SK-N-SH (cell line): ENCODE results near the gene AUH. TPM values are rescaled to one million over a fixed set of nuclear protein-coding genes. Genes with fewer than 3 reads are reported as not detected.

Experiments
- CTCF ChIA-PET: fragments of 300-600, 350-600 bp; formaldehyde crosslinking; extraction: SDS; loops from one replicate; lab custom pipeline; 2021; lab: Yijun Ruan, JAX
- POLR2A ChIA-PET: fragments of 350-600 bp; sonication (Branson Sonifier 250); formaldehyde crosslinking; extraction: SDS; loops from one replicate; lab custom pipeline; 2020; ENCODE audit warnings: antibody characterized with exemption, inconsistent platforms; lab: Yijun Ruan, JAX
- DNase-seq: peaks from one replicate; pipeline ENCODE4 v3.0.0; 2012
- H2AFZ ChIP-seq: fragments of 200-600 bp; sonication (generic); 2 replicates; pipeline ENCODE4 v1.8.1; 2016; ENCODE audit warnings: antibody characterized with exemption, mild to moderate bottlenecking, low read depth
- H3F3A ChIP-seq: fragments of 200-600 bp; sonication (generic); replicated peaks from 2 replicates; pipeline ENCODE3; 2016; ENCODE audit warnings: antibody characterized with exemption, mild to moderate bottlenecking; ENCODE audit not compliant: insufficient read depth
- H3K27ac ChIP-seq, 2 experiments: fragments of 200-500 bp in 1 of 2; fragments of 200-600 bp in 1 of 2; sonication (Bioruptor generic) in 1 of 2; sonication (generic), shearing (Covaris generic) in 1 of 2; 2 replicates each; pipeline versions ENCODE4 v1.5.1 to v1.6.1; 2014 to 2016; ENCODE audit warnings: low read depth in 2 of 2, inconsistent platforms in 1 of 2, low read length in 1 of 2, mild to moderate bottlenecking in 1 of 2, mixed read lengths in 1 of 2
- H3K27me3 ChIP-seq: fragments of 200-600 bp; sonication (generic), shearing (Covaris generic); 2 replicates; pipeline ENCODE4 v1.6.1; 2016; ENCODE audit warnings: mixed run types; ENCODE audit not compliant: insufficient read depth
- H3K36me3 ChIP-seq, 2 experiments: fragments of 200-500 bp in 1 of 2; fragments of 200-600 bp in 1 of 2; sonication (Bioruptor generic) in 1 of 2; sonication (generic) in 1 of 2; replicated peaks in 1 of 2; 2 replicates each; pipeline versions ENCODE3 to v1.5.1; 2014 to 2016; ENCODE audit warnings: low read length in 1 of 2, mild to moderate bottlenecking in 1 of 2; ENCODE audit not compliant: insufficient read depth in 2 of 2, control insufficient read depth in 1 of 2
- H3K4me1 ChIP-seq, 2 experiments: fragments of 200-500 bp in 1 of 2; fragments of 200-600 bp in 1 of 2; sonication (Bioruptor generic) in 1 of 2; sonication (generic), shearing (Covaris generic) in 1 of 2; 2 replicates each; pipeline versions ENCODE4 v1.5.1 to v1.6.1; 2014 to 2016; ENCODE audit warnings: low read depth in 1 of 2, low read length in 1 of 2, mixed run types in 1 of 2; ENCODE audit not compliant: insufficient read depth in 2 of 2, control insufficient read depth in 1 of 2
- H3K4me2 ChIP-seq: fragments of 200-600 bp; sonication (generic), shearing (Covaris generic); 2 replicates; pipeline ENCODE4 v1.6.1; 2017; ENCODE audit warnings: mixed run types
- H3K4me3 ChIP-seq, 2 experiments: fragments of 200-500 bp in 1 of 2; fragments of 200-600 bp in 1 of 2; sonication (Bioruptor generic) in 1 of 2; sonication (generic), shearing (Covaris generic) in 1 of 2; 2 replicates each; pipeline versions ENCODE4 v1.5.1 to v1.8.1; 2014 to 2016; ENCODE audit warnings: low read depth in 2 of 2, inconsistent platforms in 1 of 2, low read length in 1 of 2, mild to moderate bottlenecking in 1 of 2, mixed read lengths in 1 of 2, moderate library complexity in 1 of 2
- H3K79me2 ChIP-seq: fragments of 200-600 bp; sonication (generic); 2 replicates; pipeline ENCODE4 v1.8.1; 2017; ENCODE audit warnings: mild to moderate bottlenecking; ENCODE audit not compliant: insufficient read depth
- H3K9ac ChIP-seq: fragments of 200-600 bp; sonication (generic); 2 replicates; pipeline ENCODE4 v1.6.1; 2017; ENCODE audit warnings: mixed run types
- H3K9me2 ChIP-seq: fragments of 200-600 bp; sonication (generic); 2 replicates; pipeline ENCODE4 v1.6.1; 2017; ENCODE audit warnings: mixed run types
- H3K9me3 ChIP-seq: fragments of 200-600 bp; sonication (generic); 2 replicates; pipeline ENCODE4 v1.6.1; 2017; ENCODE audit warnings: mixed run types, mild to moderate bottlenecking, moderate library complexity
- H4K20me1 ChIP-seq: fragments of 200-600 bp; sonication (generic); 2 replicates; pipeline ENCODE4 v1.6.1; 2017; ENCODE audit warnings: mild to moderate bottlenecking, mixed run types; ENCODE audit not compliant: insufficient read depth
- CHD2 ChIP-seq: fragments of 150-350 bp; IDR thresholded peaks from 2 replicates; pipeline ENCODE4 v1.6.1; 2018; ENCODE audit warnings: low read length; ENCODE audit not compliant: partially characterized antibody
- ELF1 ChIP-seq: IDR thresholded peaks from 2 replicates; pipeline ENCODE4 v1.4.0; 2012
- EP300 ChIP-seq, 2 experiments: IDR thresholded peaks; 2 replicates each; pipeline versions ENCODE4 v1.4.0 to v1.6.1; 2012; ENCODE audit warnings: borderline replicate concordance in 1 of 2, low read depth in 1 of 2, low read length in 1 of 2
- EZH2phosphoT487 ChIP-seq: fragments of 200-600 bp; sonication (generic); IDR thresholded peaks from 2 replicates; pipeline ENCODE4 v1.6.1; 2017; ENCODE audit warnings: low read depth, mixed run types, mild to moderate bottlenecking, antibody characterized with exemption, moderate library complexity, borderline replicate concordance
- FOXM1 ChIP-seq: IDR thresholded peaks from 2 replicates; pipeline ENCODE4 v1.4.0; 2012; ENCODE audit warnings: low read depth, mild to moderate bottlenecking
- GABPA ChIP-seq: IDR thresholded peaks from 2 replicates; pipeline ENCODE4 v1.4.0; 2012; ENCODE audit warnings: low read depth, mild to moderate bottlenecking
- GATA2 ChIP-seq: sonication (generic); formaldehyde crosslinking; IDR thresholded peaks from 2 replicates; pipeline ENCODE4 v1.5.0; 2020; ENCODE audit warnings: mild to moderate bottlenecking, missing genetic modification reagents
- JUND ChIP-seq: IDR thresholded peaks from 2 replicates; pipeline ENCODE4 v1.4.0; 2012
- MAX ChIP-seq: IDR thresholded peaks from 2 replicates; pipeline ENCODE4 v1.4.0; 2012; ENCODE audit warnings: low read depth
- NFIC ChIP-seq: IDR thresholded peaks from 2 replicates; pipeline ENCODE4 v1.4.0; 2012; ENCODE audit warnings: borderline replicate concordance
- NRF1 ChIP-seq: IDR thresholded peaks from 2 replicates; pipeline ENCODE4 v1.6.1; 2012; ENCODE audit warnings: low read depth, mild to moderate bottlenecking, low read length
- POLR2AphosphoS5 ChIP-seq: IDR thresholded peaks from 2 replicates; pipeline ENCODE4 v1.6.1; 2012; ENCODE audit warnings: low read depth, low read length
- RAD21 ChIP-seq: IDR thresholded peaks from 2 replicates; pipeline ENCODE4 v1.6.1; 2012; ENCODE audit warnings: mild to moderate bottlenecking, low read length
- RXRA ChIP-seq: IDR thresholded peaks from 2 replicates; pipeline ENCODE4 v1.4.0; 2012; ENCODE audit warnings: low read depth, mild to moderate bottlenecking, borderline replicate concordance
- TAF1 ChIP-seq: IDR thresholded peaks from 2 replicates; pipeline ENCODE4 v1.6.1; 2012; ENCODE audit warnings: low read depth, mild to moderate bottlenecking, low read length, moderate library complexity, borderline replicate concordance
- TCF12 ChIP-seq: IDR thresholded peaks from 2 replicates; pipeline ENCODE4 v1.4.0; 2012
- USF1 ChIP-seq: IDR thresholded peaks from 2 replicates; pipeline ENCODE4 v1.4.0; 2012; ENCODE audit warnings: low read depth, borderline replicate concordance
- YY1 ChIP-seq: IDR thresholded peaks from 2 replicates; pipeline ENCODE4 v1.4.0; 2012; ENCODE audit warnings: low read depth, mild to moderate bottlenecking
- ZBTB33 ChIP-seq: IDR thresholded peaks from 2 replicates; pipeline ENCODE4 v1.4.0; 2012; ENCODE audit warnings: low read depth, borderline replicate concordance
- WGBS: methylation state at CpG from one replicate; pipeline ENCODE4 v1.1.6; 2017; ENCODE audit warnings: low lambda C conversion rate; 5-methylcytosine and 5-hydroxymethylcytosine counted together
- polyA plus RNA-seq, 3 experiments: library from polyadenylated mRNA; depleted of rRNA; stranded (reverse); fragments of >200 nt; gene quantifications; 2 replicates each; pipeline ENCODE4 v1.2.3, GENCODE V29; 2012

Gene AUH
- polyA plus RNA-seq, 1 of the 3 experiments (the other 2 are of a cell fraction), result 7.6 TPM

GRCh38 chr9:91364005-91364404 is 2.3 kb upstream of the AUH start:
- Histone ChIP-seq H4K20me1 (no peaks in the 10 kb centered on the region), H2AFZ (no peak overlapping the region), H3K27me3 (no peaks in the 10 kb centered on the region), H3K9me3 (no peaks in the 10 kb centered on the region)
- no peak for TF ChIP-seq NFIC
- TF ChIP-seq RXRA, result no peak
- TF ChIP-seq EZH2phosphoT487, result no peak
- TF ChIP-seq EP300 (IDR thresholded peaks at IDR 0.05; ENCODE audit: borderline replicate concordance in 1 of 2, low read depth in 1 of 2, low read length in 1 of 2), result no peak
- TF ChIP-seq GATA2 (CRISPR knock-in tag), result no peak
- TF ChIP-seq USF1, result no peak
- no peak for TF ChIP-seq FOXM1
- TF ChIP-seq RAD21, result no peak
- TF ChIP-seq GABPA, result no peak
- no peak for TF ChIP-seq CHD2
- no peak for TF ChIP-seq NRF1
- TF ChIP-seq YY1, result no peak
- no peak for TF ChIP-seq ZBTB33
- TF ChIP-seq ELF1, result no peak
- no peak for TF ChIP-seq TCF12
- TF ChIP-seq, all 33 proteins: peak for 0
- H3K4me1 ChIP-seq, result peaks cover 3 to 12% of the 10 kb centered on the region in 2 experiments; a peak in 3 of 4 replicates
- peaks cover 23% of the 10 kb centered on the region for H3K79me2 ChIP-seq
- no peaks in the 10 kb centered on the region for H3K9me2 ChIP-seq
- H3K4me3 ChIP-seq, result no peak overlapping the region
- no peak for DNase-seq
- 68% methylated on average over 4 of the region's 7 CpGs for WGBS
- H3K27ac ChIP-seq, result no peak overlapping the region
- peaks cover 0 to 2% of the 10 kb centered on the region in 2 experiments for H3K36me3 ChIP-seq
- no peaks in the 10 kb centered on the region for H3F3A ChIP-seq
- H3K9ac ChIP-seq, result no peak overlapping the region
- CTCF ChIA-PET, result no interaction called here
- H3K4me2 ChIP-seq, result no peak overlapping the region
- POLR2A ChIA-PET, result no interaction called here

- peak overlapping the region; percentile 40; a peak in 2 of 4 replicates for H3K27ac ChIP-seq
- peaks cover 0 to 8% of the 10 kb centered on the region in 2 experiments for H3K36me3 ChIP-seq
- no peaks in the 10 kb centered on the region for H3K27me3 ChIP-seq
- H3K4me3 ChIP-seq, result peak overlapping the region; percentile 70 to 87
- peaks cover 3 to 12% of the 10 kb centered on the region in 2 experiments; a peak in 3 of 4 replicates for H3K4me1 ChIP-seq
- peak overlapping the region; percentile 97 for H2AFZ ChIP-seq
- H3K9me3 ChIP-seq, result no peaks in the 10 kb centered on the region
- ChIA-PET POLR2A (no interaction called here), CTCF (interaction anchor here (1.5 kb wide), 1 partner anchor 447 kb away, joined by 3 read pairs; no protein-coding TSS in a partner anchor)
- peaks cover 41% of the 10 kb centered on the region for H3K79me2 ChIP-seq
- no peak overlapping the region for H3K9ac ChIP-seq
- no peaks in the 10 kb centered on the region for H3F3A ChIP-seq
- peak overlapping the region; percentile 65; the same call in 1 of the 2 replicates for H3K4me2 ChIP-seq
- WGBS, result 64% methylated on average over 15 of the region's 15 CpGs
- TF ChIP-seq MAX, result 0 out of 2 replicates have a peak, but pooled peaks have one; percentile 5
- TF ChIP-seq CHD2, result no peak
- TF ChIP-seq POLR2AphosphoS5, result peak; percentile 29; the same call in 1 of the 2 replicates
- TF ChIP-seq JUND, result no peak
- 0 out of 2 replicates have a peak, but pooled peaks have one; percentile 3 for TF ChIP-seq TAF1
- no peaks in the 10 kb centered on the region for H4K20me1 ChIP-seq
- DNase-seq, result no peak
- H3K9me2 ChIP-seq, result no peaks in the 10 kb centered on the region
These were observed 413 bp upstream of the AUH start for GRCh38 chr9:91362051-91362611.
